ENCODE measurements around the gene RTN4R.

Gene RTN4R

DNA sequence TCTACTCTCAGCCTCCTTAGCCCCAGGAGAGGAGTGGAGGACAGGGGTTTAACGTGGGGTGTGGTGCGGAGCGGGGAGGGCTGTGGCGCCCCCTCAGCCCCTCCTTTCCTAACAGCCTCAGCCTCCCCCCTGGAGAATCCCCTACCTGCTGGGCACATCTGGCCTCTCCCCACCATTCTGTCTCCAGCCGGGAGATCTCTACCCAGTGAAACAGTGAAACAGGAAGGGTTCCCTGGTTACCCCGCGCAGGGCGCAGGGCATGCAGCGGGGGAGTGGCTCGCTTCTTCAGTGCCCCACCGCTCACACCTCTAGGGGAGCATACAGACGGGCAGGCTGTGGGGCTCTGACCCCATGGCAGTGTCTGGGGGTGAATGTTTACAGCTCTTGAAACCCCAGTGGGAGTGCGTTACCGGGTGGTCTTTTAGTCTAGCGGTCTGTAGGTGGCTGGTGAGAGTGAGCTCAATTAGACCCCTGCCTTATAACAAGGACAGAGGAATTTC, 62.6 kb downstream of the RTN4R start:
- no peak for TF ChIP-seq CTCF (IDR thresholded peaks at IDR 0.05)

- TF ChIP-seq CTCF (IDR thresholded peaks at IDR 0.05) = no peak
These were observed 63.3 kb downstream of the RTN4R start for GRCh38 chr22:20204806-20205205.

GRCh38 chr22:20204311-20204710, 63.8 kb downstream of the RTN4R start:
- TF ChIP-seq CTCF (IDR thresholded peaks at IDR 0.05) = no peak

- no peak for TF ChIP-seq CTCF (IDR thresholded peaks at IDR 0.05)
These were observed 64.4 kb downstream of the RTN4R start for GRCh38 chr22:20203552-20204201.

DNA sequence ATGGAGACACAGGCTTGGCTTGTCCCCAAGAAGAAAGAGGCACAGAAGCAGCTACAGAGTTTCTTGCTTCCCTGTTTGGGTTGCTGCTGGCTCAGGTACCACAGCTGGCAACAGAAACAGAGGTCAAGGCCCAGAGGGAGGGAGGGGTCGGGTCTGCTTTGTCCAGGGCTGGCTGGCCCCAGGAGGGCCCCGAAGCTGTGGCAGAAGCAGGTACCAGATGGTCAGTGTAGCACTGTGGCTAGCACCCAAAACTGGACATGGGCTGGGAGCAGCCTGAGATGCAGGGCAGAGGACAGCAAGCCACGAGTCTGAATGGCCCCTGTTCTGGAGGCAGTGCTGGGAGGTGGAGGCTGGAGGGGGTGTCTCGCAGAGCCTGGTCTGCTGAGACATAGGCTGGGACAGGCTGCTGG, 65.0 kb downstream of the RTN4R start:
- TF ChIP-seq CTCF (IDR thresholded peaks at IDR 0.05) = no peak

GRCh38 chr22:20201837-20202392, 66.2 kb downstream of the RTN4R start:
- TF ChIP-seq CTCF (IDR thresholded peaks at IDR 0.05) = no peak

DNA sequence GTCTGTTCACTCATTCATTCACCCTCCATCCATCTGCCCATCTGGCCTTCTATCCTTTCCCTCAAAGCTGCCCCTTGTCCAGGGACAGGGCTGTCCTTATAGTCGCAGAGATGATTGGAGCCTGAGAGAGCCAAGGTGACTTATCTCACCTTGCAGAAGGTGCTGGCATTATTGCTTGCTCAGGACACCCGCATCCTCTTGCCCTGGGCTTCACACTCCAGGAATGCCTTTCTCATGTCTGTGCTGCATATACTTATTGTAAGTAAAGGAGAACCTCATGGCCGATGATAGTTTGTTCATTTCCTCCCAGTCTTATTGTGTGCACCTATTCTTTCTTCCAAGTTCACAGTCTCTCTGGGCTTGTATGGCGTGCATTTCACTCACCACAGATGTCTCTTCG, 68.2 kb downstream of the RTN4R start:
- TF ChIP-seq CTCF (IDR thresholded peaks at IDR 0.05) = no peak
